Measurements from ENCODE around the gene GAK. TPM values are rescaled to one million over a fixed set of nuclear protein-coding genes. Genes with fewer than 3 reads are reported as not detected.
"Not testable (repeated sequence)": the region's sequence is repeated elsewhere in the genome, so short reads cannot be mapped to it uniquely, and the experiment has no call there.

GAK gene
- total RNA-seq, 2 experiments from 2014 or later: 82.9 to 88.0 TPM

DNA sequence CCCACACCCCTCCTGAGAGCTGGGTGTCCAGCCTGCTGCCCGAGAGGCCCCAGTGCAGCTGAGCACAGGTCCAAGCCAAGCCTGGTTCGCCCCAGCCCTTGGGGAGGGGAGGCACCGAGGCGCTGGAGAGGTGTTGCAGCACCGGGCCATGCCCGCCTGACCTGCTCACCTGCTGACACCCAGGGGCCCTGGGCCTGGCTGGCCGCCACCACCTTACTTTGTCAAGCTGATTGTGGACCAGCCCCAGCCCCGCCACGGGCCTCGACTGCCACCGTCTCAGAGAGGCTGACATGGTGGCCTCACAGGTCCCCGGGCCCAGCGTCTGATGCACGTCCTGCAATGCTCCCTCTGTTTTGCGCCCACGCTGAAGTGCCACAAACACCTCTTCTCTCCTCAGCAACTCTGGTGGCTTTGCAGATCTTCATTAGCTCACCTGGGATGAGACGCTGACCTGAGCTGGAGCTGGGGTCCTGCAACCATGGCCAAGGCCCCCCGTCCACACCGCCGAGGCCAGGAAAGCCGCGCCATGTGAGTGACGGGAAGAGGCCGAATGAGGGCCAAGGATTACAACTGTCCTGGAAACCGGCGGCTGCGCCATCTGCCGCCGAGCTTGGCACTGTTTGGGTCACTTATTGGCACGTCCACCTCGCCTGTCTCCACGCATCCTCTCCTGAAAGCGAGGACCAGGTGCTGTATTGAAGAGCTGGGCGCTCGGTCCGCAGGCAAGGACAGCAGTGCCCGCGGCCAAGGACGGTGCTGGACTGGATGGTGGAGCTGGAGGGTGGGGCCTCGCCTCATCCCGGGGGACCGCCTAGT, 113.8 kb downstream of the GAK start:
- ATAC-seq (no peak), DNase-seq (no peak)
- ChIA-PET POLR2A (no interaction called here), CTCF (interaction anchor here (0.6 kb wide), 1 partner anchor 296 kb away, joined by 3 read pairs; no protein-coding TSS in a partner anchor)
- Mint-ChIP-seq H3K36me3 (ENCODE audit: low read depth) (no peaks in the 10 kb centered on the region), H3K4me1 (no peaks in the 10 kb centered on the region), H3K27me3 (peaks cover 41% of the 10 kb centered on the region), H3K4me3 (no peak overlapping the region), H3K9me3 (ENCODE audit: low read depth) (no peaks in the 10 kb centered on the region), H3K27ac (no peak overlapping the region)
- intact Hi-C loops (cut with DNase I, micrococcal nuclease): no loop called here

DNA sequence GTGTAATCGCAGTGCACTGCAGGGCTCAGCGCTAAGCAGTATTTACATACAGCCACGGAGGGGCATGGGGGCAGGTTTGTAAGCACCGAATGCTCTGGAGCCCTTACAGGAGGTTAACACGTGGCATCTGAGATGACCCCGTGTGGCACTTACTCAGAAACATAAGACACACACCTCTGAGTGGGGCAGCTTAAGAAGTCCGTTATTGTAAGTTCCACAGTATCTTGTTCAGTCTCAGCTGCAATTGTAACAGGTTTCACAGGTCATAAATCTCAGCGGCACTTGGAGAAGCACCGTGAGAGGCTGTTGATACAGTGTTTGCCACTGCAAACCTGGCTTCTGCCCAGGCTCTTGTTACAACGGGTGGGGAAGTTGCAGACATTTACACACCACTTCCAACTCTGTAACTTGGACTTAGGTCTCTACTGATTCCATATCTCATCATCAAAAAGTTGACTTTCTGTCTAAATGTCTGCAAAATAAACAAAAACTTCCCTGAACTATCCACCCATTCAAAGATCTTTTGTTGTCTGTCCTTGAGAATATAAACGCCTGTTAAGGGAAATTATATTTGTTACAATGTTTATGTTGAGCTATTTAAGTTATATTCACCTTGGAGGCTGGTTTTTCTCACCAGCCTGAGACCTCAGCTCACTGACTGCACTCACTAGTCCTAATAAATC, 116.5 kb downstream of the GAK start:
- DNase-seq (no peak), ATAC-seq (no peak)
- CTCF ChIA-PET: no interaction called here
- no peak overlapping the region for H3K27ac Mint-ChIP-seq
- H3K4me1 Mint-ChIP-seq: no peaks in the 10 kb centered on the region
- H3K9me3 Mint-ChIP-seq (ENCODE audit: low read depth): no peaks in the 10 kb centered on the region
- POLR2A ChIA-PET: no interaction called here
- H3K4me3 Mint-ChIP-seq: no peak overlapping the region
- H3K27me3 Mint-ChIP-seq: peaks cover 38% of the 10 kb centered on the region
- H3K36me3 Mint-ChIP-seq (ENCODE audit: low read depth): no peaks in the 10 kb centered on the region
- intact Hi-C loops (cut with DNase I, micrococcal nuclease): no loop called here

DNA sequence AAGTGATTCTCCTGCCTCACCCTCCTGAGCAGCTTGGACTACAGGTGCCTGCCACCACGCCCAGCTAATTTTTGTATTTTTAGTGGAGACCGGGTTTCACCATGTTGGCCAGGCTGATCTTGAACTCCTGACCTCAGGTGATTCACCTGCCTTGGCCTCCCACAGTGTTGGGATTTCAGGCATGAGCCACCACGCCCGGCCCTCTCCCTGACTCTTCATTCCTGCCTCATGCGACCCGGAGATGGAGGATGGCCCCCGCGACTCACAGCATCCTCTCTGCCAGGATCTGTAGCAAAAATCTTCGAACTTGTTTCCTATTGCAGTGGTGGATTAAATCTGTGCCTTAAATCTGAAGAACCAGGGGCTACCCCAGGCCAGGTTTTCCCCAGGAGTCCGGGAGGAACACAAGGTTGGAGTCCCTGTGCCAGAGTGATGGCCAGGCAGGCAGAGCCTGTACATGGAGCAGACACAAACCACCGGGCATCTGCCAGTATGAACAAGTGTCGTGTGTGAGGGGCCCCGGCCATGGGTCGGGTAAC, 117.7 kb downstream of the GAK start:
- H3K4me3 Mint-ChIP-seq: no peak overlapping the region
- H3K27ac Mint-ChIP-seq: no peak overlapping the region
- ChIA-PET CTCF (interaction anchor here (0.9 kb wide), 1 partner anchor 150 kb away, joined by 3 read pairs; no protein-coding TSS in a partner anchor), POLR2A (no interaction called here)
- H3K36me3 Mint-ChIP-seq (ENCODE audit: low read depth): no peaks in the 10 kb centered on the region
- H3K4me1 Mint-ChIP-seq: no peaks in the 10 kb centered on the region
- ATAC-seq: no peak
- H3K9me3 Mint-ChIP-seq (ENCODE audit: low read depth): no peaks in the 10 kb centered on the region
- H3K27me3 Mint-ChIP-seq: peaks cover 38% of the 10 kb centered on the region
- no peak for DNase-seq
- intact Hi-C loops (cut with DNase I, micrococcal nuclease): no loop called here

DNA sequence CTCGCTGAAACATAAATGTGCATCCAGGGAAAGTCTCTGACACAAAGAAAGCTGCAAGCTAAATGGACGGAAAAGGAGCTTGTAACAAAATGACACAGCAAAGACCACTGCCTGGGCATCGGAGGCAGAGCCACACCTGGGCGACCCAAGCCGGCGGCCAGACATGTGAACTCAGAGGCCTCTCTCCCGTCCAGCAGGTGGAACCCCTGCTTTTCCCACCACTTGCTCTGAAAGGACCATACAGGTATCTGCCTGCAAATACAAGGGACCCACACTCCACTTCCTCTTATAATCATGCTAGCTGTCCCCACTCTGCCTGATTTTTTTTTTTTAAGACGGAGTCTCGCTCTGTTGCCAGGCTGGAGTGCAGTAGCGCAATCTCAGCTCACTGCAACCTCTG, 118.2 kb downstream of the GAK start:
- ChIA-PET POLR2A (no interaction called here), CTCF (interaction anchor here (0.9 kb wide), 1 partner anchor 150 kb away, joined by 3 read pairs; no protein-coding TSS in a partner anchor)
- intact Hi-C loops (cut with DNase I, micrococcal nuclease): no loop called here

DNA sequence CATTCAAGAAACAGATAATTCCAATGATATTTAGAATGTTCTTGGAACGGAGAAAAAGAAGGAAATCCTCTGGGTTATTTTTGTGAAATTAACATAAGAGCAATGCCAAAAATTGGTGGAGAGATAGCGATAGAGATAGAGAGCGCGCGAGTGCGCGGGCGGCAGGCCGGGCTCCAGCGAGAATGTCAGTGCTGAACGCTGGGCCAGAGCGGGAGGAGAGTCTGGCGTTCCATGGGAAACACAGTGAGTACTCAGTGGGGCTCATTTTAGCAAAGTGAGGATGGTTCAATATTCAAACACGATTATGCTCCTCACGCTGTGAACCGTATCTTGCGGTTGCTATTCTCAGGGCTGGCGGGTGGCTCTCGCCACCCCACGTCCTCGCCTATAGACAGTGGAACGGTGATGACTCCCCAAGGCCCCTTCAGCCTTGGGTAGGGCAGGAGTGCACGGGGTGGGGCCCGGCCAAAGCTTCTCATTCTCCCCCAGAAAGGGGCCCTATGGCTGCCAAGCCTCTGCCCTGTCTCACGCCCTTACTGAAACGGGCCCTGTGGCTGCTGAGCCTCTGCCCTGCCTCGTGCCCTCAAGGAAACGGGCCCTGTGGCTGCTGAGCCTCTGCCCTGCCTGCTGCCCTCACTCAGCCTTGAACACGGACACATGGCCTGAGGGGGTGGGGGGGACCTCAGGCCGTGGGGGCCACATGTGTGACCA, 123.1 kb downstream of the GAK start:
- ChIA-PET POLR2A (no interaction called here), CTCF (no interaction called here)
- ATAC-seq (no peak), DNase-seq (no peak)
- no peaks in the 10 kb centered on the region for H3K36me3 Mint-ChIP-seq (ENCODE audit: low read depth)
- intact Hi-C loops (cut with DNase I, micrococcal nuclease): no loop called here
- H3K4me1 Mint-ChIP-seq: no peaks in the 10 kb centered on the region
- no peak overlapping the region for H3K27ac Mint-ChIP-seq
- peaks cover 5% of the 10 kb centered on the region for H3K9me3 Mint-ChIP-seq (ENCODE audit: low read depth)
- H3K4me3 Mint-ChIP-seq: no peak overlapping the region
- H3K27me3 Mint-ChIP-seq: peaks cover 28% of the 10 kb centered on the region

More for the DNA sequence above, 118.2 kb downstream of the GAK start:
- Mint-ChIP-seq H3K4me1 (no peaks in the 10 kb centered on the region), H3K36me3 (ENCODE audit: low read depth) (no peaks in the 10 kb centered on the region), H3K27ac (no peak overlapping the region), H3K4me3 (no peak overlapping the region), H3K9me3 (ENCODE audit: low read depth) (no peaks in the 10 kb centered on the region), H3K27me3 (peaks cover 38% of the 10 kb centered on the region)
- DNase-seq: no peak
- ATAC-seq: no peak

DNA sequence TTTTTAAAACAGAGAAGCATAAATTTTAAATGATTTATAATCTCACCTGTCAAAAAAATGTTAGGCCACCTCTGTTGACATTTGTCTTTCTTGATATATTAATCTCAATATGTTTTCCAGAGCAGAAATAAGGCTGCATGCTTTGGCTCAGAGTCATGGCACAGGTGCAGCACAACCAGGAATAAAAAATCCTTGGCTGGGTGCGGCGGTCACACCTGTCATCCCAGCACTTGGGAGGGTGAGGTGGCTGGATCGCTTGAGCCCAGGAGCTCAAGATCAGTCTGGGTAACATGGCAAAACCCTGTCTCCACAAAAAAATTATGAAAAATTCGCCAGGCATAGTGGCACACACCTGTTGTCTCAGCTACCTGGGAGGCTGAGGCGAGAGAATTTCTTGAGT, 124.3 kb downstream of the GAK start:
- POLR2A ChIA-PET: no interaction called here
- H3K27me3 Mint-ChIP-seq: peaks cover 21% of the 10 kb centered on the region
- H3K36me3 Mint-ChIP-seq (ENCODE audit: low read depth): no peaks in the 10 kb centered on the region
- intact Hi-C loops (cut with DNase I, micrococcal nuclease): loop anchor here in 1 of 2 experiments (2.0 kb wide), 1 partner anchor 13 kb away; no protein-coding TSS in a partner anchor
- no peak overlapping the region for H3K4me3 Mint-ChIP-seq
- ATAC-seq (no peak), DNase-seq (no peak)
- peaks cover 5% of the 10 kb centered on the region for H3K9me3 Mint-ChIP-seq (ENCODE audit: low read depth)
- CTCF ChIA-PET: no interaction called here
- H3K4me1 Mint-ChIP-seq: no peaks in the 10 kb centered on the region
- no peak overlapping the region for H3K27ac Mint-ChIP-seq

DNA sequence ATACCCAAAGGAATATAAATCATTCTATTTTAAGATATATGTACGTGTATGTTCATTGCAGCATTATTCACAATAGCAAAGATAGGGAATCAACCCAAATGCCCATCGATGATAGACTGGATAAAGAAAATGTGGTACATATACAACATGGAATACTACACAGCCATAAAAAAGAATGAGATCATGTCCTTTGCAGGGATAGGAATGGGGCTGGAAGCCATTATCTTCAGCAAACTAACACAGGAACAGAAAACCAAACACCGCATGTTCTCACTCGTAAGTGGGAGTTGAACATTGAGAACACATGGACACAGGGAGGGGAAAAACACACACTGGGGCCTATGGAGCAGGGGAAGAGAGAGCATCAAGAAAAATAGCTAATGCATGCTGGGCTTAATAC, 125.1 kb downstream of the GAK start:
- CTCF ChIA-PET; H3K36me3 Mint-ChIP-seq (ENCODE audit: low read depth): not testable (repeated sequence)

DNA sequence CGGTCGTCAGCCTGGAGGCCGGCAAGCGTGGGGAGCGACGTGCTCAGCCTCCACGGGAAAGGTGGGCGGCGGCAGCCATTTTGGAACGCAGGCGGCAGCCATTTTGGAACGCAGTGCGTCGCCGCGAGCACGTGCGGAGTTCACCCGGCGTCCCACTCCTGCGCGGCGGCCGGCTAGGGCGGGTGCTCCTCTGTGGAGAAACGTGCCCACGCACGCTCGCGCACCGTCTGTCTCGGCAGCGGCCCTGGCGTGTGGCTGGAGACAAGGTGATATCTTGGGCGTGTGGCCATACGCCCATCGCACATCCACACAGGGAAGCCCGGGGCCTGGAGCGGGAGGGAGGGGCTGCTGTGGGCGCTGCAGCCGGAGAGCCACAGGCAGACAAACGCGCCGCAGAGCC, 127.3 kb downstream of the GAK start:
- Mint-ChIP-seq H3K27me3 (peaks cover 9% of the 10 kb centered on the region), H3K4me3 (no peak overlapping the region), H3K4me1 (no peaks in the 10 kb centered on the region), H3K27ac (no peak overlapping the region), H3K9me3 (ENCODE audit: low read depth) (peaks cover 5% of the 10 kb centered on the region), H3K36me3 (ENCODE audit: low read depth) (no peaks in the 10 kb centered on the region)
- CTCF ChIA-PET: no interaction called here
- POLR2A ChIA-PET: no interaction called here
- DNase-seq: no peak
- ATAC-seq: no peak
- intact Hi-C loops (cut with DNase I, micrococcal nuclease): no loop called here

More for the DNA sequence above, 125.1 kb downstream of the GAK start:
- DNase-seq; ATAC-seq; H3K4me3 Mint-ChIP-seq; H3K27ac Mint-ChIP-seq; H3K4me1 Mint-ChIP-seq; POLR2A ChIA-PET; H3K9me3 Mint-ChIP-seq (ENCODE audit: low read depth): not testable (repeated sequence)
- intact Hi-C loops (cut with DNase I, micrococcal nuclease): loop anchor here in 1 of 2 experiments (2.0 kb wide), 1 partner anchor 14 kb away; no protein-coding TSS in a partner anchor
- peaks cover 15% of the 10 kb centered on the region for H3K27me3 Mint-ChIP-seq

DNA sequence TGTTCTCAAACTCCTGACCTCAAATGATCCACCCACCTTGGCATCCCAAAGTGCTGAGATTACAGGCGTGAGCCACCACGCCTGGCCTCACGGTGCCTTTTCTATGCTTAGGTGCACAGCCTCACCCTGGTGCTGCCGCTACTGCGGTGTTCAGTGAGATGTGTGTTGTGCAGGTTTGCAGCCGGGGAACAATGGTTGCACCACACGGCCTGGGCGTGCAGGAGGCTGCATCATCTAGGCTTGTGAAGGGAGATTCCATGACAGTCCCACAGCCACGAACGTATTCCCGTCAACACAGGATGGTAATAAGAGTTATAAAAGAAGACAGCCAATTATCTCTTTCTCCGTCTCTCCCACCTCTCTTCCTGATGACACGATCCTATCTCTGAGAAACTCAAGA, 128.2 kb downstream of the GAK start:
- intact Hi-C loops (cut with DNase I, micrococcal nuclease): no loop called here
- Mint-ChIP-seq H3K27ac (no peak overlapping the region), H3K9me3 (ENCODE audit: low read depth) (peaks cover 5% of the 10 kb centered on the region), H3K4me3 (no peak overlapping the region), H3K4me1 (peaks cover 7% of the 10 kb centered on the region), H3K27me3 (peaks cover 9% of the 10 kb centered on the region), H3K36me3 (ENCODE audit: low read depth) (no peaks in the 10 kb centered on the region)
- DNase-seq (no peak), ATAC-seq (no peak)
- CTCF ChIA-PET: no interaction called here
- POLR2A ChIA-PET: no interaction called here

DNA sequence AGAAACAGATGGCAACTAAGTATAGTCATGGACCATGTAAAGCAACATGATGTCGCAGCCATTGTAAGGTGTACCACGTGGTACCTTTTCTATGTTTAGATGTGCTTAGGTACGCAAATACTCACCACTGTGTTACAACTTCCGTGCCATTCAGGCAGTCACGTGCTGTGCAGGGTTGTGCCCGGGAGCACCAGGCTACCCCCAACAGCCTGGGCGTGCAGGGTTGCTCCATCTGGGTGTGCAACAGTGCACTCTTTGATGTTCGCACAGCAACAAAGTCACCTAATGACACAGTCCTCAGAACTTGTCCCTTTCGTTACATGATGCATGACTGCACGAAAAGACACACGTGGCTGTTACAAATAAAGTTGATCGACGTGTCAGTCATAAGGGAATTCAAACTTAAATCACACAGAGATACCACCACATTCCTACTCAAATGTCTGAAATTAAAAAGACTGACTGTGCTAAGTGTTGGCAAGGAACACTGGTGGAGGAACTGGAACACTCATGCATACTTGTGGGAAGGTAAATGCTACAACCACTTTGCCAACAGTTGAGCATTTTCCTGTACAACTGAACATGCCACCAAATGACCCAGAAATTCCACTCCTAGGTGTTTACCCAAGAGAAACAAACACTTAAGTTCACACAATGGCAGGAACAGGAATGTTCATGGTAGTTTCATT, 130.5 kb downstream of the GAK start:
- intact Hi-C loops (cut with DNase I, micrococcal nuclease): no loop called here
- CTCF ChIA-PET: interaction anchor here (1.2 kb wide), 1 partner anchor 366 kb away, joined by 3 read pairs; no protein-coding TSS in a partner anchor
- DNase-seq: no peak
- Mint-ChIP-seq H3K27ac (no peak overlapping the region), H3K4me1 (peaks cover 8% of the 10 kb centered on the region), H3K36me3 (ENCODE audit: low read depth) (no peaks in the 10 kb centered on the region), H3K9me3 (ENCODE audit: low read depth) (peaks cover 5% of the 10 kb centered on the region), H3K4me3 (no peak overlapping the region), H3K27me3 (peaks cover 6% of the 10 kb centered on the region)
- POLR2A ChIA-PET: no interaction called here
- no peak for ATAC-seq

Data from activated CD4-positive, alpha-beta T cell treated with anti-CD3 and anti-CD28 coated beads for 36 hours (primary cell).